Superior temporal gyrus (tissue), 1 donor: ENCODE measurements around the gene CCDC194.

Experiments
- DNase-seq: peaks from one replicate; pipeline ENCODE4 v3.0.0-alpha.2; 2016; ENCODE audit errors: extremely low spot score

CCDC194 gene, protein sequence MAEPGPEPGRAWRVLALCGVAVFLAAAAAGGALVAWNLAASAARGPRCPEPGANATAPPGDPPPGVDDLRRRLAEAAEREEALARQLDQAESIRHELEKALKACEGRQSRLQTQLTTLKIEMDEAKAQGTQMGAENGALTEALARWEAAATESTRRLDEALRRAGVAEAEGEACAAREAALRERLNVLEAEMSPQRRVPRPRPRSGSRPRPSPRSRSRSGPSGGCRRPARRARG

DNA sequence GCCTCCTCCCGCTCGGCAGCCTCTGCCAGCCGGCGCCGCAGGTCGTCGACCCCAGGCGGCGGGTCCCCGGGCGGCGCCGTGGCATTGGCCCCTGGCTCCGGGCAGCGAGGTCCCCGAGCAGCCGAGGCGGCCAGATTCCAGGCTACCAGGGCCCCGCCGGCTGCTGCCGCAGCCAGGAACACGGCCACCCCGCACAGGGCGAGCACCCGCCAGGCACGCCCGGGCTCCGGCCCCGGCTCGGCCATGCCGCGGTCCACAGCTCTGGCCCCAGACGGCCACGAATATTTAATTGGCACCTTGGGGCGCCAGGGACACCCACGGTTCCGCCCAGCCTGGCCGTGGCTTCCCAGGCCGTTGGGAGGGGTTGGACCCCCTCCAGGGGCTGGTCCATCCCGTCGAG is at the start of gene CCDC194:
TSS of gene CCDC194 (minus strand) at position 283 of the 400 bp plus-strand sequence. CDS start at position 245, 38 bp downstream.
- no peak for DNase-seq

DNA sequence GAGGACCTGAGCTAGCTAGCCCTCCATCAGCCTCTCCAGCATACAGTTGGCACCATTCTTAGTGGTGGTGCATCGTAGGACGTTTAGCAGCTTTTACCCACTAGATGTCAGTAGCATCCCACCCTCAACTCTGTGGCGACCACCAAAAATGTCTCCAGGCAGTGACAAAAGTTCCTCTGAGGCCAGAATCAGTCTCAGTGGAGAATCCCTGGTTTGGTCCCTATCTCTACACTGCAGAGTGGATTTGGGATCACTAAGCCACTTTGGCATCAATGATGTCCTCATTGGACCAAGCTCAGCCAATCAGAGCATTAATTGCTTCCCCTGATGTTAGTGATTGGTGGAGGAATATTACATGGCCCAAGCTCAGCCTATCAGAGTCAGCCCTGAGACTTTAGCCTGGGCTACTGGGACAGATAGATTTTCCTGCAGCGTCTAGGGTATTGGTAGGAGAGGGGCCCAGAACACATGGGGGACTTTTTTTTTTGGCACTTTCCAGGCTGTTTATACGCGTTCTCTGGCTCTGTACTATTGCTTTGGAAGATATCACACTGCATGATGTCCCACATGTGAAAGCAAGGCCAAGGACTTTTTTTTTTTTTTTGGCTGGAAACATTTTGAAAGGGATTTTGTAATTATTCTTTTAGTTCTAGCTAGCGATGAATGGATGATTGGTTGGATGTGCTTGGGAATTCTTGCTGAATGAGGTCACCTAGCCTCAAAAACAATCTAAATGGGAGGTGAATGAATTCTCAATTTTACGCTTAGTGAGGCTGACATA is 47.4 kb upstream of the CCDC194 start:
- no peak for DNase-seq

DNA sequence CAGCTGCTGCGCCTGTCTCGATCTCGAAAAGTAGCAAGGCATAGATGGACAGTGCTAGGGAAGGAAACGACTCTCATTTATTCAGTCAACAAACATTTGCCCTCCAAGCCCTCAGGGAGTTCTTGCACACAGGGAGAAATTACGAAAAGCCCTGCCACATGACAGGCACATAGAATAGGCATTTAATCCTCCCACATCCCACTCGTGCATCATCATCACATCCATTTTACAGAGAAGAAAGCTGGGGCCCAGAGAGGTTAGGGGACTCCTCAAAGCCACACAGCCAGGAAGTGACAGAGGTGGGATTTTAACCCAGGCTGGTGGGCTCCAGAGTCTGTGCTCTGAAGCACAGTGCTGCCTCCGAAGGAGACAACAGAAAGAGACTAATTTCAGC is 42.9 kb upstream of the CCDC194 start:
- DNase-seq = no peak

DNA sequence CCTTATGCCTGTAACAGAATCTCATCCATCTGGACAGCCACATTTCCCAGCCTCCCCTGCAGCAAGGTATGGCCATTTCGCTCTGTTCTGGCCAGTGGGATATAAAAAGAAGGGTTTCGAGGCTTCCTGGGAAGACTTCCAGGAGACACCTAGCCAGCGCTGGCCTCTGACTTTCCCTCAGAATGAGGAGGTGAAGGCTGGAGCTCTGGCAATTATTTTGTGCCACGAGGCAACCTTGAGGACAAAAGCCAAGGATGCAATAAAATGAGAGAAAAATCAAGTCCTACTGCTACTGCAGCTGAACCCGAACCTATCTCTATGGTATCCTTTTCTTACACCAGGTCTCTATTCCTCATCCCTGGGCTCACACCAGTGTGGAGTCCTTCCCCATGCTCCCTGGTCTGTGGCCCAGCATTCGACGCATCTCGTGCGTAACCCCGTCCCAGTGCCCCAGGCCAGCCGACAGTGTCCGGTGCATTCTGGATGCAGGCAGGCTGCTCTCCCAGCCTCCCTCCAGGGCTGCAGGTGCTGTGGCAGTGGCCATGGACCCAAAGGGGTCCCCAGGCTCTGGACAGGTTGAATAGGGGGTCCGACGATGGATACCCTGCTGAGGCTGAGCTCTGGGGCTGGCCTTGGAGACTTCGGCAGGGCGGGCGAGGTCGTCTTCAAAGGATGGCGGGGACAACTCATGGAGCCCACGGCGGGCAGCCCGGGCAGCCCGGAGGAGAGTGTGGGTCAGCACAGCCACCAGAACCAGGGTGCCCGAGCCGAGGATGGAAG is 42.3 kb upstream of the CCDC194 start:
- no peak for DNase-seq

DNA sequence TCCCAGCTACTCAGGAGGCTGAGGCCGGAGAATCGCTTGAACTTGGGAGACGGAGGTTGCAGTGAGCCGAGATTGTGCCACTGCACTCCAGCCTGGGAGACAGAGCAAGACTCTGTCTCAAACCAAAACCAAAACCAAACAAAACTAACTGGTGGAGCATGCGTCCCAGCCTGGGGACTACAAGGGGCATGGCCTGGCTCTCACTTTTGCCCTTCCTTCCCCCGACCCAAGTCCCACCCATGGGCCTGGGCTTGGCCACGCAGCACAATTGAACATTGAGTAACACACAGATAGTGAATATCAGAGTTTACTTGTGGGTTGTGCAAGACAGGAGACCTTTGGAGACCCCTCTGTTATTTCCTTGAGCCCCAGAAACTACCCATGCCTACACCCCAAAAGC is 41.2 kb upstream of the CCDC194 start:
- DNase-seq = no peak

DNA sequence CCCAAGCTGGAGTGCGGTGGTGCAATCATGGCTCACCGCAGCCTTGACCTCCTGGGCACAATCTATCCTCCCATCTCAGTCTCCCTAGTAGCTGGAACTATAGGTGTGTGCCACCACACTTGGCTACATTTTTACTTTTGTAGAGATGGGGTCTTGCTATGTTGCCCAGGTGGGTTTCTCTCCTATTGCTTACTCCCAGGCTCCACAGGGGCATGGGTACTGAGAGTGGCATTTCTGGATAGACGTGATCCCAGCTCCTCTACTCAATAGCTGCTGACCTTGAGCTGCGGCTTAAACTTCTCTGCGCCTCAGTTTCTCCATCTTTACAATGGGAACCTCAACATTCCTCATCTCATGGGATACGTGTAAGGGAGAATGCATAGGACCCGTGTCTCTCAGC is 37.4 kb upstream of the CCDC194 start:
- no peak for DNase-seq

DNA sequence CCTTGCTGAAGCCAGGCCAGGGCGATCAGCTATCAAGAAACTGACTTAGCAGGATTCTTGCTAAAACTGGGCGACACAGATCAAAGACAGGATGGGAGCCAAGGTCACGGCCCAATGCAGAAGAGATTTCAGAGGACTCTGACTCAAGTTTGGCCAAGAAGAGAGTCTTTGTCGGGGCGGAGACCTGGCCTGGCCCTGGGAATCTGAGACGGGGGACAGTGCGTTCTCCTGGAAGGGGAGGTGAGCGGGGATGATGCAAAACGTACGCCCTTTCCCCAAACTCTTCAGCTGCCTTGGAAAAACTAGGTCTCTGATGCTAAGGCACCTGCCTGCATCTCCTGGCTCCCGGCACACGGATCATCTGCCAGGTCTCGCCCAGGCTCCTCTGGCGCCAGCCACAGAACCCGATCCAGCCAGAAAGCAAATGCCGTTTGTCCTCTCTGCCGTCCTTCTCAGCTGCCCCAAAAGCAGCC is 35.7 kb upstream of the CCDC194 start:
- no peak for DNase-seq

DNA sequence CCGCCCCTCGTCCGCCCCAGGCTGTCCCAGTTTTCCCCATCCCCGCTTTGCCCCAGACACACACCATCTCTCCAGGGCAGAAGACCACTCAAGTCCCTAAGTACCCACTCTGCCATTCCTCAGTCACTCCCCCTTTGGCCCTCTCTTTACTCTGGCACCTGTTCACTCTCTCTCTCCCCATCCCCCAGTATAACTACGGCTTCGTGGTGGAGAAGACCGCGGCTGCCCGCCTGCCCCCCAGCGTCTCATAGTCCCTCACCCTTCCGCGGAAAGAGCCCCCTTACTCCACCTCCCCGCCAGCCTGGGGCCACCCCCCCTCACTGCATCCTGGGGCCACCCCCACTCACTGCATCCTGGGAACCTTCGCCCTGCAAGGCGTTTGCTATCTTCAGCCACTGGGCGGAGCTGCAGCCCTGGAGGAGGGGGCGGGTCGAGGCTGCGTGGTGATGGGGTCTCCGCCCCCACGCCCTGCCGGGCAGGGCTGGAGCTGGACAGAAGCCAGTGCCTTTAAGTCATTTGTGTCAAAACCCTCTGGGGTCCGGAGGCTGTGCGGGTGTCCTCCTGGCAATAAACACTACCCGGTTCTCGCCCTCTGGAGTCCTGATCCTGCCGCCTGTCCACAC is 30.9 kb upstream of the CCDC194 start:
- no peak for DNase-seq

DNA sequence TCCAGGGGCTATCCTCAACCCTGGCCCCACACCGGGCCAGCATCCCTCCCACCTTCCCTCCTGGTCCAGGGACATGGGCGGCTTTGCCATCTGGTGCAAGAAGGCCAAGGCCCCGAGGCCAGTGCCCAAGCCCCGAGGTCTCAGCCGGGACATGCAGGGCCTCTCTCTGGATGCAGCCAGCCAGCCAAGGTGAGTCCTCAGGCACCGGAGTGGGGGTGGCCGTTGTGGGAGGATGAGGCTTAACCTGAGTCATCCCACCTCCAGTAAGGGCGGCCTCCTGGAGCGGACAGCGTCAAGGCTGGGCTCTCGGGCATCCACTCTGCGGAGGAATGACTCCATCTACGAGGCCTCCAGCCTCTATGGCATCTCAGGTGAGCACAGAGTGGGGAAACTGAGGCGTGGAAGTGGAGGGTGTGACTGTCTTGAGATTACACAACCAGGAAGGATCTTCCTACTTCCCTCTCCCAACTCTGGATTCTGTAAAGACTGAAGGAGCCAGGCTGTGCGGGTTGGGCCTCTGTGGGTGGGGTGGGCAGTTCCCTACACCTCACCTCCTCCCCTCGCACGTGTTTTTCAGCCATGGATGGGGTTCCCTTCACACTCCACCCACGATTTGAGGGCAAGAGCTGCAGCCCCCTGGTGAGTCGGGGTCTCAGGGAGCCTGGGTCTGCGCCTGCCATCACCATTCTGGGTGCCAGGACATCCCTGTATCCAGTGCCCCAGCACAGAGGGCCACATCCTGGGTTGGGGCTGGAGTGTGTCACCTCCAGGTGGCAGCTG is 29.6 kb upstream of the CCDC194 start:
- DNase-seq = no peak

DNA sequence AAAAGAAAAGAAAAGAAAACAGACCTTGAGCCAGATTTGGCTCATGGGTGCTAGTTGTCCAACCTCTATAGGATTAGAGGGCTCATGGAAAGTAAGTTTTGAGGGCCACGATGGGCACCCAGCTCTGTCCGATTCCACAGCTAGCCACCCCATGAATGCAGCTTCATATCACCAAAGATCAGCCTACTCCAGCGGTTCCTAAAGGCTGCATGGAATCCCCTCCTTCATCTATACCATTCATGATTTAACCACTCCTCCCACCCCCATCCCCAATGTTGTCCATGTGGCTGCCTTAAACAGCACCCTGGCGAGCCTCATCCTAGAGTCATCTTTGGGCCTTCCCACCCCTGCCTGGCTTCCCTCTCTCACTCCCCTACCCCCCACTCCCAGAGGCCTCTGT is 27.9 kb upstream of the CCDC194 start:
- DNase-seq = no peak

DNA sequence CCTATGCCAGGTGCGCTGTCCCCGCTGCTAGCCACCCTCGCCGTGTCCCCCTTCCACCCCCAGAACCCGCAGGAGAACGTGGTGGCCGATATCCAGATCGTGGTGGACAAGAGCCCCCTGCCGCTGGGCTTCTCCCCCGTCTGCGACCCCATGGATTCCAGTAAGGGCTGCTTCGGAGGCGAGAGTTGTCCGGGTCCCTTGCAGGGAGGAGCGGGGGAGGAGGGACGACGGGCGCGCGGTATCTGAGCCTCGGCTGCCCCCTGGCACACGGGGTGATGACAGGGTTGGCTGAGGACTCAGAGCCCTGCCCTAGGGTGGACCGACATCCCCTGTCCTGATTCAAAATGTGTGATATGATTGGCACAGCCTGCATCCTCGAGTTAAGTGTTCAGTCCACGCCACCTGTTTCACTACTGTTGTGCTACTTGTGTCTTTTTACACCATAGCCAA is 26.5 kb upstream of the CCDC194 start:
- no peak for DNase-seq

DNA sequence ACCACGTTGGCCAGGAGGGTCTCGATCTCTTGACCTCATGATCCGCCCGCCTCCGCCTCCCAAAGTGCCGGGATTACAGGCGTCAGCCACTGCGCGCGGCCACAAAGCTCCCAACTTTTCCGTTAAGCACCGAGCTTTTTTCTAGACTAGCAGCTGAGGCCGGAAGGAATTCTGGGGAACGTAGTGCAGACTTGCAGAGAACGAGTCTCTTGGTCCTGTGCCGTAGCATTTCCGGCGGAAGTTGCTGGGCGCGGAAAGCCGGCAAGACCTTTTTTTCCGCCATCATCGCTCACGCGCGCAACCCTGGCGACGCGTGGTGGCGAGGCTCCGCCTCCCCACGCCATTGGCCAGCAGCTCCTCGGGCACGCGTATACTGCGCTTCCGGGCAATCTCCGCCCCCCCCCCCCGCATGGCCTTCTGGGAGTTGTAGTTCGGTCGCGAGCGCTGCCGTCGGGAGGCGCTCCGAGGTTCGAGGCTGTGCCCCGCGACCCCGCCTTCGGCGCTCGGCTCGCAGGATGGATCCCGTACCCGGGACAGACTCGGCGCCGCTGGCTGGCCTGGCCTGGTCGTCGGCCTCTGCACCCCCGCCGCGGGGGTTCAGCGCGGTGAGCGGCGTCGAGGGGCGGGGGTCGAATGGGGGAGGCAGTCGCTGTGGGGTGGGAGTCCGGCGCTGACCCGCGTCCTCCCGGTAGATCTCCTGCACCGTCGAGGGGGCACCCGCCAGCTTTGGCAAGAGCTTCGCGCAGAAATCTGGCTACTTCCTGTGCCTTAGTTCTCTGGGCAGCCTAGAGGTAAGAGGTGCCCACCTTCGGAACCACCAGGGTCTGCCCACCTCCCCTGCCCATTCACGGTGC is 25.9 kb upstream of the CCDC194 start, which contains the start of gene MVB12A:
TSS of gene MVB12A (plus strand) at position 427 of the 854 bp plus-strand sequence. CDS start at position 516, 89 bp downstream.
- peak; percentile 99 for DNase-seq

DNA sequence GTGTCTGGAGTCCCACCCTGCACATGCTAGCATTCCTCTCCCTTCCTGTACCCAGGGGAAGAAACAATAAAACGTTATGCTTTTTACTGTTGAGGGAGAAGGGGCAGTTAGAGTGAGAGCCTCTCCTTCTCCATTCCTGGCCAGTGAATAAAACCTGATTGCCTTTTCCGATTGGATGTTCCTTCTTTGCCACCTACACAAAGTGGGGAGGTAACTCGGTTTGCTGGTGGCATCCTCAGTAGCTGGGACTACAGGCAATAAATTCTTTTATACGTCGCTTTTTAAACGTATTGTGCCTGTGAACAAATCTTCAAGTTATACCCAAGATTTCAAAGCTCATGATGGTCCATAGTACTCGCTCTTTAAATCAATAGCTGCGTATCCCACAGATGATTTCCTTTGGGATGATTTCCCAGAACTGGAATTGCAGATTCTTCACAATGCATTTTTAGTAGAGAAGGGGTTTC is 25.2 kb upstream of the CCDC194 start:
- DNase-seq = no peak

DNA sequence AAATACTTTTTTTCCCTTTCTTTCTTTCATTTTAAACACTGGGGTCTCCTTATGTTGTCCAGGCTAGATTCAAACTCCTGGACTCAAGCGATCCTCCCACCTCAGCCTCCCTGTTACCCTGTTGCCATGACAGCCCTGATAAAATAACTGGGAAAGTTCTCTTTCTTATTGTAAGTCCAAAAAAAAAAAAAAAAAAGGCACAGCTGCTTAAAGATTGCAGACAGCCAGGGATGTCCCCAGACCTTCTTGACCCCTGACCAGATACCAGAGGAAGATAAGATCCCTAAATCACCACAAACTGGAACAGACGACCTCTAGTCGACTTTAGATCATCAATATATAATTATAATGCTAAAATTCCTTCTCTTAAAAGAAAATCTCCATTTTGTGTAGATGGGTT is 24.7 kb upstream of the CCDC194 start:
- DNase-seq = no peak

DNA sequence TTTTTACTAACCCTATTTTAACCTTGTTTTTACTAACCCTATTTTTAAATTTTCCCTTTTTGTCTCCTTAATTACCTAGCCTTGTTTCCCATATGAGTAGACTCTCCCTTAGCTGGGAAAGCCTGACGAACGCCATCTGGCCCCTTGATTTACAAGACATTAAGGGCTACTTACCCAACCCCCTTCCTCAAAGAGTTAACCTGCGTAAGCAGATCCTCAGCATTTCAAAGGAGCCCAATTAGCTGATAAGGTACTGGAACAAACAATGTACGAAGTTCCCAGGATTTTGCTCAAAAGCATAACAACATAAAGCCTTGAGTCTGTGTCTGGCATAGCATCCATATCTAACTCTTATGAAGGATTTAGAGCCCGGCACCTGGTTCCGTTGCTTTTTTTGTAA is 21.1 kb upstream of the CCDC194 start:
- no peak for DNase-seq

DNA sequence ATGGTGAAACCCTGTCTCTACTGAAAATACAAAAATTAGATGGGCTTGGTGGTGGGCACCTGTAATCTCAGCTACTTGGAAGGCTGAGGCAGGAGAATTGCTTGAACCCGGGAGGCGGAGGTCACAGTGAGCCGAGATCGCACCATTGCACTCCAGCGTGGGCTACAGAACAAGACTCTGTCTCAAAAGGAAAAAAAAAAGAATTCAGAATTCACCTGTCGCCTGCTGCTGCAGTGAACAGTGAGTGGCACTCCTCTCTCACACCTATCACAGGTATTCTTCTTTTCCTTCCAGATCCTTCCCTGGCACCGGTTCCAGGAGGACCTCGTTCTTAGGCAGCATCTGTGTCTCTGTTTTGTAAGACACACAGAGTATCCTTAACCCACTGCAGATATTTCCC is 20.1 kb upstream of the CCDC194 start:
- no peak for DNase-seq

DNA sequence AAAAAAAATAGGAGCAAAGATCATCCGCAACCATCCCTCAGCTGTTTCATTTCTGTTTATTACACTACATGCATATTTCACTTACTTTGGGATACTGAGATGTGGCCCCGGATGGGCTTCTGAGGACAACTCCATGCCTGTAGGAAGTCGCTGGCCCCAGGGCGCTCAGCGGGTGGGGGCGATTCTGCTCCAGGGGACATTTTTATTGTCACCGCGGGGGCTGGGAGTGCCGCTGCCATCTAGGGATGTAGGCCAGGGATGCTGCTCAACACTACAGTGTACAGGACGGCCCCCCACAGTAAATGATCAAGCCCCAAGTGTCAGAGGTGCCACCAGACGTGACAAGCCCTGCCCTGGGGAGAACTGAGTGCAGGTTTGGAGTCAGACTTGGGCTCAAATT is 17.8 kb upstream of the CCDC194 start:
- DNase-seq = no peak

DNA sequence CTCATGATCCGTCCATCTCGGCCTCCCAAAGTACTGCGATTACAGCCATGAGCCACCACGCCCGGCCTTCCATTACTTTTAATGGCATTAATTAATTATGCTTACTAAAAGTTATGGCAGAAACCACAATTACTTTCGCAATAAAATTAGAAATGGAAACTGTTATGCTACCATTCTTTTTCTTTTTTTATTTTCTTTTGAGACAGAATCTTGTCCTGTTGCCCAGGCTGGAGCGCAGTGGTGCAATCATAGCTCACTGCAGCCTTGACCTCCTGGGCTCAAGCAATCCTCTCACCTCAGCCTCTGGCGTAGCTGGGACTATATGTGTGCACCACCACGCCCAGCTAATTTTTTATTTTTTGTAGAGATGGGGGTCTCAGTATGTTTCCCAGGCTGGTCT is 16.0 kb upstream of the CCDC194 start:
- DNase-seq = no peak

DNA sequence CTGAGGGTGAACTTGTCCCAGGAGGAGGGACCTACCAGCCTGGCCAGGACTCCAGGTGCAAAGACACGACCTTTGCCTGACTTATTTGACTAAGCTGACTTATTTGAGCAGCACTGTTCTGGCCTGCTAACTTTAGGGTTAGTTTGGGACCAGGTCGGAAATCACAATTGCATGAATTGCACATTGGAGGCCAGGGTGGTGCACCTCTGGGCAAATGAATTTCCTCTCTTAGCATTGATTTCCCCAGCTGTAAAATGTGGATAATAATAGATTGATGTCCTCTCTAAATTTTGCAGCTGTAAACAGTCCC is 12.8 kb upstream of the CCDC194 start:
- no peak for DNase-seq
